Omental fat pad (tissue), 4 donors: ENCODE data around the gene PRKCQ. TPM values are rescaled to one million over a fixed set of nuclear protein-coding genes. Genes with fewer than 3 reads are reported as not detected.

ENCODE experiments used
- ATAC-seq: fragments of 150-250 bp; one replicate; pipeline ENCODE4 v1.9.1; 2016; ENCODE audit warnings: mild to moderate bottlenecking, moderate library complexity; ENCODE audit not compliant: low FRiP score
- DNase-seq: peaks from one replicate; pipeline ENCODE4 v3.0.0-alpha.2; 2019; ENCODE audit warnings: low spot score
- CTCF ChIP-seq, 3 donors: fragments of 450-650 bp; IDR thresholded peaks; one replicate each; pipeline ENCODE4 v1.5.1; 2016 to 2017; ENCODE audit warnings: antibody characterized with exemption in 3 of 3, mild to moderate bottlenecking in 3 of 3, moderate library complexity in 2 of 3
- total RNA-seq, 4 donors: library from RNA; depleted of rRNA; stranded (reverse); fragments of >200 nt; gene quantifications; one replicate each; pipeline ENCODE4 v1.1.0, GENCODE V29; 2016

Gene PRKCQ
- total RNA-seq, 4 donors from 2014 or later, result 0.56 to 1.9 (median 0.86) TPM

GRCh38 chr10:6603142-6604125 is 23.4 kb upstream of the PRKCQ start:
- TF ChIP-seq CTCF (IDR thresholded peaks at IDR 0.05), result no peak
- ATAC-seq, result no peak

GRCh38 chr10:6602700-6603084 is 22.6 kb upstream of the PRKCQ start:
- DNase-seq (no peak), ATAC-seq (no peak)
- TF ChIP-seq CTCF (IDR thresholded peaks at IDR 0.05), result no peak

More at GRCh38 chr10:6603142-6604125, 23.4 kb upstream of the PRKCQ start:
- no peak for DNase-seq

GRCh38 chr10:6602026-6602699 is 22.1 kb upstream of the PRKCQ start:
- DNase-seq (no peak), ATAC-seq (no peak)
- no peak for TF ChIP-seq CTCF (IDR thresholded peaks at IDR 0.05)

GRCh38 chr10:6601246-6601805 is 21.2 kb upstream of the PRKCQ start:
- no peak for DNase-seq
- TF ChIP-seq CTCF (IDR thresholded peaks at IDR 0.05), result no peak
- no peak for ATAC-seq

GRCh38 chr10:6600224-6600987 is 20.3 kb upstream of the PRKCQ start:
- no peak for ATAC-seq

More at GRCh38 chr10:6600224-6600987, 20.3 kb upstream of the PRKCQ start:
- DNase-seq, result no peak
- no peak for TF ChIP-seq CTCF (IDR thresholded peaks at IDR 0.05)
